Neural progenitor cell (in vitro differentiated cells): ENCODE measurements around the gene NFKBIA. TPM values are rescaled to one million over a fixed set of nuclear protein-coding genes. Genes with fewer than 3 reads are reported as not detected.

Experiments used
- DNase-seq: peaks from one replicate; pipeline ENCODE4 v3.0.0-alpha.2; 2016; ENCODE audit warnings: low spot score
- H2AFZ ChIP-seq: fragments of 200-600 bp; sonication (generic); replicated peaks from 2 replicates; pipeline ENCODE4 v1.6.1; 2016; ENCODE audit warnings: antibody characterized with exemption
- H3F3A ChIP-seq: fragments of 200-600 bp; sonication (generic); 2 replicates; pipeline ENCODE4 v1.6.1; 2016; ENCODE audit warnings: antibody characterized with exemption, low read depth
- H3K27ac ChIP-seq: fragments of 200-600 bp; sonication (generic); 2 replicates; pipeline ENCODE4 v1.5.1; 2016; ENCODE audit warnings: mild to moderate bottlenecking
- H3K27me3 ChIP-seq: fragments of 200-600 bp; sonication (generic); 2 replicates; pipeline ENCODE4 v1.6.1; 2016; ENCODE audit warnings: mild to moderate bottlenecking, moderate library complexity
- H3K36me3 ChIP-seq: fragments of 200-600 bp; sonication (generic); 2 replicates; pipeline ENCODE4 v1.5.1; 2016
- H3K4me1 ChIP-seq: fragments of 200-600 bp; sonication (generic); 2 replicates; pipeline ENCODE4 v1.6.1; 2016; ENCODE audit warnings: mixed run types
- H3K4me2 ChIP-seq: fragments of 200-600 bp; sonication (generic); 2 replicates; pipeline ENCODE4 v1.6.1; 2016
- H3K4me3 ChIP-seq: fragments of 200-600 bp; sonication (generic); 2 replicates; pipeline ENCODE4 v1.5.1; 2016
- H3K79me2 ChIP-seq: fragments of 200-600 bp; sonication (generic); 2 replicates; pipeline ENCODE4 v1.6.1; 2016; ENCODE audit warnings: low read depth
- H3K9ac ChIP-seq: fragments of 200-600 bp; sonication (generic); 2 replicates; pipeline ENCODE4 v1.6.1; 2016
- H3K9me3 ChIP-seq: fragments of 200-600 bp; sonication (generic); 2 replicates; pipeline ENCODE4 v1.5.1; 2016; ENCODE audit warnings: low read depth
- H4K20me1 ChIP-seq: fragments of 200-600 bp; sonication (generic); 2 replicates; pipeline ENCODE4 v1.6.1; 2016; ENCODE audit warnings: low read depth
- H3K27ac Mint-ChIP-seq: 3 replicates; pipeline ENCODE4 v1.8.0; 2021; ENCODE audit warnings: mixed read lengths
- H3K27me3 Mint-ChIP-seq: 2 replicates; pipeline ENCODE4 v1.8.0; 2022; ENCODE audit warnings: low read depth, mild to moderate bottlenecking, inconsistent platforms, moderate library complexity, mixed read lengths; ENCODE audit not compliant: insufficient read depth
- H3K36me3 Mint-ChIP-seq: 3 replicates; pipeline ENCODE4 v1.8.0; 2021; ENCODE audit warnings: mixed read lengths
- H3K4me1 Mint-ChIP-seq: 3 replicates; pipeline ENCODE4 v1.8.0; 2021; ENCODE audit warnings: mixed read lengths
- H3K4me3 Mint-ChIP-seq: 3 replicates; pipeline ENCODE4 v1.8.0; 2021; ENCODE audit warnings: mild to moderate bottlenecking, moderate library complexity, mixed read lengths
- H3K9me3 Mint-ChIP-seq: 3 replicates; pipeline ENCODE4 v1.8.0; 2020; ENCODE audit warnings: mixed read lengths
- CTCF ChIP-seq: fragments of 200-600 bp; sonication (generic); IDR thresholded peaks from 2 replicates; pipeline ENCODE4 v1.5.1; 2017; ENCODE audit warnings: antibody characterized with exemption, mild to moderate bottlenecking
- EZH2 ChIP-seq: fragments of 200-600 bp; sonication (generic); IDR thresholded peaks from 2 replicates; pipeline ENCODE4 v1.6.1; 2017; ENCODE audit warnings: antibody characterized with exemption, mild to moderate bottlenecking, moderate library complexity
- EZH2phosphoT487 ChIP-seq: fragments of 200-600 bp; sonication (generic); IDR thresholded peaks from 2 replicates; pipeline ENCODE4 v1.6.1; 2017; ENCODE audit warnings: antibody characterized with exemption
- total RNA-seq: library from RNA; depleted of rRNA; stranded (reverse); fragments of >200 nt; gene quantifications from 2 replicates; pipeline ENCODE4 v1.2.3, GENCODE V29; 2015; ENCODE audit warnings: low replicate concordance

NFKBIA gene
- total RNA-seq, 1 donor from 2014 or later = 26.4 TPM

GRCh38 chr14:35405304-35405996 is 901 bp upstream of the NFKBIA start:
- Mint-ChIP-seq H3K27ac (peak overlapping the region; percentile 95), H3K27me3 (peaks cover 5% of the 10 kb centered on the region), H3K36me3 (peaks cover 4% of the 10 kb centered on the region), H3K4me1 (peaks cover 23% of the 10 kb centered on the region), H3K4me3 (peak overlapping the region; percentile 96), H3K9me3 (no peaks in the 10 kb centered on the region)
- Histone ChIP-seq H3K4me2 (peak overlapping the region; percentile 86), H4K20me1 (peaks cover 15% of the 10 kb centered on the region), H3K9ac (no peak overlapping the region), H3F3A (peaks cover 21% of the 10 kb centered on the region), H3K27me3 (no peaks in the 10 kb centered on the region), H3K27ac (peak overlapping the region; percentile 79), H3K9me3 (no peaks in the 10 kb centered on the region), H3K4me3 (peak overlapping the region; percentile 95), H3K79me2 (peaks cover 12% of the 10 kb centered on the region), H2AFZ (peak overlapping the region; percentile 66), H3K4me1 (peaks cover 7% of the 10 kb centered on the region), H3K36me3 (no peaks in the 10 kb centered on the region)
- DNase-seq = peak; percentile 20
- TF ChIP-seq CTCF (no peak), EZH2 (no peak), EZH2phosphoT487 (no peak)

GRCh38 chr14:35403603-35404448 is 723 bp downstream of the NFKBIA start:
- Histone ChIP-seq H3K4me3 (peak overlapping the region; percentile 95), H4K20me1 (peaks cover 15% of the 10 kb centered on the region), H3K9me3 (no peaks in the 10 kb centered on the region), H3K36me3 (no peaks in the 10 kb centered on the region), H3K27ac (peak overlapping the region; percentile 82), H3K4me1 (peaks cover 7% of the 10 kb centered on the region), H3K4me2 (peak overlapping the region; percentile 86), H3K79me2 (peaks cover 12% of the 10 kb centered on the region), H3K27me3 (no peaks in the 10 kb centered on the region), H2AFZ (peak overlapping the region; percentile 66), H3K9ac (peak overlapping the region; percentile 66), H3F3A (peaks cover 21% of the 10 kb centered on the region)
- no peaks in the 10 kb centered on the region for H3K9me3 Mint-ChIP-seq
- peak overlapping the region; percentile 96 for H3K4me3 Mint-ChIP-seq
- peak overlapping the region; percentile 86 for H3K27ac Mint-ChIP-seq
- peak; percentile 94 for DNase-seq
- H3K4me1 Mint-ChIP-seq = peaks cover 23% of the 10 kb centered on the region
- no peak for TF ChIP-seq CTCF
- no peak for TF ChIP-seq EZH2phosphoT487
- peaks cover 5% of the 10 kb centered on the region for H3K27me3 Mint-ChIP-seq
- peaks cover 9% of the 10 kb centered on the region for H3K36me3 Mint-ChIP-seq

GRCh38 chr14:35403114-35403602 is 1.4 kb downstream of the NFKBIA start:
- no peaks in the 10 kb centered on the region for H3K27me3 ChIP-seq
- Mint-ChIP-seq H3K9me3 (no peaks in the 10 kb centered on the region), H3K4me3 (peak overlapping the region; percentile 84), H3K27me3 (peaks cover 5% of the 10 kb centered on the region), H3K4me1 (peaks cover 26% of the 10 kb centered on the region), H3K27ac (no peak overlapping the region), H3K36me3 (peaks cover 9% of the 10 kb centered on the region)
- H3K4me3 ChIP-seq = peak overlapping the region; percentile 95
- H3F3A ChIP-seq = peaks cover 25% of the 10 kb centered on the region
- peaks cover 12% of the 10 kb centered on the region for H3K79me2 ChIP-seq
- peaks cover 15% of the 10 kb centered on the region for H4K20me1 ChIP-seq
- H3K36me3 ChIP-seq = no peaks in the 10 kb centered on the region
- no peaks in the 10 kb centered on the region for H3K9me3 ChIP-seq
- no peak overlapping the region for H2AFZ ChIP-seq
- no peak overlapping the region for H3K27ac ChIP-seq
- peak overlapping the region; percentile 86 for H3K4me2 ChIP-seq
- peak overlapping the region; percentile 58 for H3K9ac ChIP-seq
- no peak for DNase-seq
- peaks cover 7% of the 10 kb centered on the region for H3K4me1 ChIP-seq
- TF ChIP-seq CTCF (no peak), EZH2phosphoT487 (no peak), EZH2 (no peak)
